Left lung (tissue), 10 donors: ENCODE data around the gene C20orf204. TPM values are rescaled to one million over a fixed set of nuclear protein-coding genes. Genes with fewer than 3 reads are reported as not detected.
A peak's percentile ranks its signal among the peaks of the same experiment; 100 is the strongest.

Source experiments
- ATAC-seq: fragments of 200-7000 bp; cut with Tn5 transposase; one replicate; pipeline ENCODE4 v1.9.1; 2020; ENCODE audit warnings: moderate library complexity
- DNase-seq, 4 donors: peaks; one replicate each; pipeline ENCODE4 v3.0.0-alpha.2; 2013 to 2020
- H3K27ac ChIP-seq, 2 donors: fragments of 200-600 bp; sonication (generic) in 1 of 2; one replicate each; pipeline versions ENCODE4 v1.5.0 to v1.8.0; 2020 to 2021
- H3K27me3 ChIP-seq, 2 donors: fragments of 200-600 bp; sonication (generic) in 1 of 2; one replicate each; pipeline versions ENCODE4 v1.5.0 to v1.8.0; 2020 to 2021
- H3K36me3 ChIP-seq, 2 donors: fragments of 200-600 bp; sonication (generic) in 1 of 2; one replicate each; pipeline versions ENCODE4 v1.5.0 to v1.8.0; 2020 to 2021
- H3K4me1 ChIP-seq, 2 donors: fragments of 200-600 bp; one replicate each; pipeline ENCODE4 v1.8.0; 2021
- H3K4me3 ChIP-seq, 2 donors: fragments of 200-600 bp; sonication (generic) in 1 of 2; one replicate each; pipeline versions ENCODE4 v1.5.0 to v1.8.0; 2020 to 2021; ENCODE audit warnings: mild to moderate bottlenecking in 1 of 2
- H3K9me3 ChIP-seq, 2 donors: fragments of 200-600 bp; sonication (generic) in 1 of 2; one replicate each; pipeline versions ENCODE4 v1.5.0 to v1.8.0; 2020 to 2021
- intact Hi-C, 2 donors: fragments of 100-400 bp; cut with DNase I; formaldehyde crosslinking; loops; one replicate each; pipeline versions ENCODE4 v1.11.2 to v1.14.2; 2022
- polyA plus RNA-seq, 6 donors: library from polyadenylated mRNA; unstranded; fragments of 120-200 nt; gene quantifications; one replicate each; pipeline ENCODE4 v1.2.1, GENCODE V29; 2013; ENCODE audit not compliant: insufficient read length in 6 of 6
- total RNA-seq, 2 donors: library from RNA; stranded (reverse); fragmentation: NEBNext Ultra II Directional; extraction: Animal tissue kit (Norgen Biotek cat#: 25700); gene quantifications; one replicate each; pipeline ENCODE4 v1.2.1, GENCODE V29; 2021
- TF ChIP-seq, protein P1 (sequence below), 2 donors: fragments of 200-600 bp; sonication (generic) in 1 of 2; IDR thresholded peaks; one replicate each; pipeline versions ENCODE4 v1.5.0 to v1.8.0; 2021; ENCODE audit warnings: antibody characterized with exemption in 2 of 2
- donor health status: DM: no; HTN: yes; CAD: no.
- donor health status: DM: no; HTN: no; CAD: no.

The C20orf204 gene
- total and polyA plus RNA-seq, 8 donors = 0.76 to 1.9 (median 1.2) TPM

- TF ChIP-seq, protein P1, sequence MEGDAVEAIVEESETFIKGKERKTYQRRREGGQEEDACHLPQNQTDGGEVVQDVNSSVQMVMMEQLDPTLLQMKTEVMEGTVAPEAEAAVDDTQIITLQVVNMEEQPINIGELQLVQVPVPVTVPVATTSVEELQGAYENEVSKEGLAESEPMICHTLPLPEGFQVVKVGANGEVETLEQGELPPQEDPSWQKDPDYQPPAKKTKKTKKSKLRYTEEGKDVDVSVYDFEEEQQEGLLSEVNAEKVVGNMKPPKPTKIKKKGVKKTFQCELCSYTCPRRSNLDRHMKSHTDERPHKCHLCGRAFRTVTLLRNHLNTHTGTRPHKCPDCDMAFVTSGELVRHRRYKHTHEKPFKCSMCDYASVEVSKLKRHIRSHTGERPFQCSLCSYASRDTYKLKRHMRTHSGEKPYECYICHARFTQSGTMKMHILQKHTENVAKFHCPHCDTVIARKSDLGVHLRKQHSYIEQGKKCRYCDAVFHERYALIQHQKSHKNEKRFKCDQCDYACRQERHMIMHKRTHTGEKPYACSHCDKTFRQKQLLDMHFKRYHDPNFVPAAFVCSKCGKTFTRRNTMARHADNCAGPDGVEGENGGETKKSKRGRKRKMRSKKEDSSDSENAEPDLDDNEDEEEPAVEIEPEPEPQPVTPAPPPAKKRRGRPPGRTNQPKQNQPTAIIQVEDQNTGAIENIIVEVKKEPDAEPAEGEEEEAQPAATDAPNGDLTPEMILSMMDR (IDR thresholded peaks at IDR 0.05) = no peak
- Histone ChIP-seq H3K4me3 (peak overlapping the region in 1 of 2 donors; percentile 22), H3K27me3 (peaks cover 0 to 58% of the 10 kb centered on the region in 2 donors), H3K9me3 (no peaks in the 10 kb centered on the region), H3K27ac (peak overlapping the region; percentile 77), H3K36me3 (no peaks in the 10 kb centered on the region), H3K4me1 (peaks cover 6 to 43% of the 10 kb centered on the region in 2 donors)
- intact Hi-C loops = no loop called here
- DNase-seq = no peak
- no peak for ATAC-seq
These were observed 20.6 kb downstream of the C20orf204 start for GRCh38 chr20:64056639-64056888.

GRCh38 chr20:64056889-64057627 is 21.1 kb downstream of the C20orf204 start:
- intact Hi-C loops = no loop called here
- TF ChIP-seq, protein P1 (IDR thresholded peaks at IDR 0.05) = no peak
- H3K4me3 ChIP-seq = peak overlapping the region in 1 of 2 donors; percentile 22
- H3K9me3 ChIP-seq = no peaks in the 10 kb centered on the region
- peaks cover 0 to 53% of the 10 kb centered on the region in 2 donors for H3K27me3 ChIP-seq
- H3K4me1 ChIP-seq = peaks cover 6 to 43% of the 10 kb centered on the region in 2 donors
- H3K36me3 ChIP-seq = no peaks in the 10 kb centered on the region
- ATAC-seq (no peak), DNase-seq (no peak)
- H3K27ac ChIP-seq = peak overlapping the region; percentile 77

GRCh38 chr20:64057628-64058498 is 21.9 kb downstream of the C20orf204 start:
- TF ChIP-seq, protein P1 (IDR thresholded peaks at IDR 0.05) = peak; percentile 78 to 89
- DNase-seq = peak in 3 of 4 donors; percentile 75 to 91 (median 82)
- ATAC-seq = peak; percentile 73
- peaks cover 0 to 45% of the 10 kb centered on the region in 2 donors for H3K27me3 ChIP-seq
- intact Hi-C loops = no loop called here
- H3K27ac ChIP-seq = peak overlapping the region; percentile 77
- no peaks in the 10 kb centered on the region for H3K9me3 ChIP-seq
- H3K4me1 ChIP-seq = peaks cover 12 to 49% of the 10 kb centered on the region in 2 donors
- peak overlapping the region in 1 of 2 donors; percentile 22 for H3K4me3 ChIP-seq
- H3K36me3 ChIP-seq = no peaks in the 10 kb centered on the region

DNA sequence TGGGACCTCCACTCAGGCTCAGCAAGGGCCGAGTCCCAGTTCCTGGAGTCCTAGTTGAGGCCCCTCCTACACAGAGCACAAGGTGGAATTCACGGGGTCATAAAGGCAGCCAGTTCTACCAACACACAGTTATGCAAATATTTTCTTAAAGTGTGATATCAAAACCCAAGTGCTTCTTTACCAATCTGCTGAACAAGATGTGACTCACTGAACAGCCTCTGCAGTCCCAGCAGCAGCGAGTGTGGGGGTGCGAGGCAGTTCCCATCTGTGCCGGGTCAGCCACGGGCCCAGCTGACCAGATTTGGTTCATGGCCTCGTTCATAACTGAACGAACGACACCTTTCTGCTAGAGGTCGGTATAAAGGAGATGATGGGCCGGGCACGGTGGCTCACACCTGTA is 22.6 kb downstream of the C20orf204 start:
- H3K27me3 ChIP-seq = peaks cover 0 to 39% of the 10 kb centered on the region in 2 donors
- peaks cover 12 to 54% of the 10 kb centered on the region in 2 donors for H3K4me1 ChIP-seq
- no peak overlapping the region for H3K4me3 ChIP-seq
- TF ChIP-seq, protein P1 (IDR thresholded peaks at IDR 0.05) = no peak
- H3K9me3 ChIP-seq = no peaks in the 10 kb centered on the region
- intact Hi-C loops = no loop called here
- DNase-seq = no peak
- H3K27ac ChIP-seq = no peak overlapping the region
- H3K36me3 ChIP-seq = no peaks in the 10 kb centered on the region
- no peak for ATAC-seq

DNA sequence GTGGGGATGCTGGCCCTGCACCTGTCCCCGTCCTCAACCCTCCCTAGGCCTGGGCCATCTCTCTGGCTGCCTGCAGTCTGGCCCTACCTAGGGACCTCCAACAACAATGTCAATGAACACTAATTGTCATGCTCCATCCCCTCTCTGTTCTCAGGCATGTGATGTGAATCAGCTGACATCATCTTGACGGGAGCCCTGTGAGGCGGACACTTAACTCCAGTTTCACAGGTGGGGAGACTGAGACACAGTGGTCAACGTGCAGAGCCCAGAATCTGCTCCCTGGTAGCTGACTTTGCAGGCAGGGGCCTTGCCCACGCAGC is 26.3 kb downstream of the C20orf204 start:
- Histone ChIP-seq H3K4me1 (peaks cover 16 to 54% of the 10 kb centered on the region in 2 donors), H3K27ac (peak overlapping the region; percentile 79 to 83), H3K9me3 (no peaks in the 10 kb centered on the region), H3K4me3 (peak overlapping the region; percentile 91 to 95), H3K36me3 (no peaks in the 10 kb centered on the region), H3K27me3 (peaks cover 0 to 4% of the 10 kb centered on the region in 2 donors)
- no peak for DNase-seq
- TF ChIP-seq, protein P1 (IDR thresholded peaks at IDR 0.05) = no peak
- ATAC-seq = no peak
- intact Hi-C loops = no loop called here
